ENCODE data around the gene IL16. TPM values are rescaled to one million over a fixed set of nuclear protein-coding genes. Genes with fewer than 3 reads are reported as not detected.
A peak's percentile ranks its signal among the peaks of the same experiment; 100 is the strongest.

IL16 gene
- total RNA-seq, 1 donor from 2014 or later, result 34.6 TPM

- no peak for TF ChIP-seq CTCF (IDR thresholded peaks at IDR 0.05)
- no peak overlapping the region for H3K4me3 ChIP-seq
- no peaks in the 10 kb centered on the region for H3K36me3 ChIP-seq
- H3K27ac ChIP-seq, result no peak overlapping the region
- no peaks in the 10 kb centered on the region for H3K27me3 ChIP-seq (ENCODE audit: low read depth)
- peaks cover 5% of the 10 kb centered on the region for H3K4me1 ChIP-seq
- DNase-seq (no peak), ATAC-seq (peak; percentile 48 to 49)
- H3K9me3 ChIP-seq, result no peaks in the 10 kb centered on the region
- intact Hi-C loops (cut with DNase I), result no loop called here
Measured at GRCh38 chr15:81338170-81339007, 141.7 kb downstream of the IL16 start.

DNA sequence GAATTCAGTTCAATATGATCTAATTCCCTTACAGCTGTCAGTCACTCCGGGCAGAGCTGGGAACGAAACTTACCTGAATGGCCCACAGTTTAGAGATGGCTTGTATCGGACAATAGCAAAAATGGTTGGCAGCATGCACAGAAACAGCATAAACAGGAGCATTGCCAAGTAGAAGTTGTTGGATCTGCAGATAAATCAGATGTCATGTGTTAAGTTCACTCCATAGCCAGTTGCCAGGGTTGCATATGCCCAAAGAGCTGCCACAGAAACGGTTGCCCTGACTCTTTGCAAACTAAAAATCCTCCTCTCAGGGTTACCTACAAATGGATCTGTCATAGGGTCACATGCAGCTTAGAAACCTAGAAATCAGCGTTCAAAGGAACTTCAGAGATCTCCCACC lies 142.6 kb downstream of the IL16 start:
- H3K4me3 ChIP-seq, result no peak overlapping the region
- H3K9me3 ChIP-seq, result no peaks in the 10 kb centered on the region
- TF ChIP-seq CTCF (IDR thresholded peaks at IDR 0.05), result no peak
- no peaks in the 10 kb centered on the region for H3K27me3 ChIP-seq (ENCODE audit: low read depth)
- no peak for DNase-seq
- H3K27ac ChIP-seq, result no peak overlapping the region
- ATAC-seq, result no peak
- intact Hi-C loops (cut with DNase I), result no loop called here
- no peaks in the 10 kb centered on the region for H3K36me3 ChIP-seq
- peaks cover 5% of the 10 kb centered on the region for H3K4me1 ChIP-seq

GRCh38 chr15:81339851-81340250 lies 143.2 kb downstream of the IL16 start:
- intact Hi-C loops (cut with DNase I), result no loop called here
- Histone ChIP-seq H3K4me3 (no peak overlapping the region), H3K27ac (no peak overlapping the region), H3K36me3 (no peaks in the 10 kb centered on the region), H3K27me3 (ENCODE audit: low read depth) (no peaks in the 10 kb centered on the region), H3K9me3 (no peaks in the 10 kb centered on the region), H3K4me1 (peaks cover 5% of the 10 kb centered on the region)
- DNase-seq (no peak), ATAC-seq (no peak)
- no peak for TF ChIP-seq CTCF (IDR thresholded peaks at IDR 0.05)

DNA sequence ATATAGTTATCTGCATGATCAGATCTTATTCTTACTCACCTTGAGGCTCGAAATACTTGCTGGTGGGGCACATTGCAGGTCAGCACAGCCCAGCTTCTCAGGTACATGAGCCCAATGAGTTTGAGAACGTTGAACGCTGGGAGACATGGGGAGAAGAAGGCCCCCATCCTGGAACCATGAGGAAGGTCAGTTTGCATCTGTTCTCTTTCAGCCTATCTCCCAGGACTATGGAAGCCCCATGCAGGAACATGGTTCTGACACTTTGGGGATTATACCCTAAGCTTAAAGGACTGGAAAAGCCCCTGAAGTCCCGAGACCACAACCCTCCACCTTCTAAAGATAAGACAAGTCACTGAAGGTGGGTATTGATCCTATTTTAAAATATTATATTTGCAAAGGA lies 144.7 kb downstream of the IL16 start:
- no peak overlapping the region for H3K27ac ChIP-seq
- ATAC-seq (no peak), DNase-seq (no peak)
- no peaks in the 10 kb centered on the region for H3K27me3 ChIP-seq (ENCODE audit: low read depth)
- peaks cover 5% of the 10 kb centered on the region for H3K4me1 ChIP-seq
- intact Hi-C loops (cut with DNase I), result no loop called here
- H3K36me3 ChIP-seq, result no peaks in the 10 kb centered on the region
- H3K4me3 ChIP-seq, result no peak overlapping the region
- no peak for TF ChIP-seq CTCF (IDR thresholded peaks at IDR 0.05)
- no peaks in the 10 kb centered on the region for H3K9me3 ChIP-seq

GRCh38 chr15:81343371-81343770 lies 146.7 kb downstream of the IL16 start:
- Histone ChIP-seq H3K36me3 (no peaks in the 10 kb centered on the region), H3K4me3 (no peak overlapping the region), H3K27me3 (ENCODE audit: low read depth) (no peaks in the 10 kb centered on the region), H3K9me3 (no peaks in the 10 kb centered on the region), H3K4me1 (peaks cover 3% of the 10 kb centered on the region), H3K27ac (no peak overlapping the region)
- TF ChIP-seq CTCF (IDR thresholded peaks at IDR 0.05), result no peak
- ATAC-seq, result no peak
- DNase-seq, result no peak
- intact Hi-C loops (cut with DNase I), result no loop called here

Measured in lower lobe of right lung (tissue), 2 donors.